ENCODE data around the gene PDE4A.
"Not testable (repeated sequence)": the region's sequence is repeated elsewhere in the genome, so short reads cannot be mapped to it uniquely, and the experiment has no call there.

The PDE4A gene

DNA sequence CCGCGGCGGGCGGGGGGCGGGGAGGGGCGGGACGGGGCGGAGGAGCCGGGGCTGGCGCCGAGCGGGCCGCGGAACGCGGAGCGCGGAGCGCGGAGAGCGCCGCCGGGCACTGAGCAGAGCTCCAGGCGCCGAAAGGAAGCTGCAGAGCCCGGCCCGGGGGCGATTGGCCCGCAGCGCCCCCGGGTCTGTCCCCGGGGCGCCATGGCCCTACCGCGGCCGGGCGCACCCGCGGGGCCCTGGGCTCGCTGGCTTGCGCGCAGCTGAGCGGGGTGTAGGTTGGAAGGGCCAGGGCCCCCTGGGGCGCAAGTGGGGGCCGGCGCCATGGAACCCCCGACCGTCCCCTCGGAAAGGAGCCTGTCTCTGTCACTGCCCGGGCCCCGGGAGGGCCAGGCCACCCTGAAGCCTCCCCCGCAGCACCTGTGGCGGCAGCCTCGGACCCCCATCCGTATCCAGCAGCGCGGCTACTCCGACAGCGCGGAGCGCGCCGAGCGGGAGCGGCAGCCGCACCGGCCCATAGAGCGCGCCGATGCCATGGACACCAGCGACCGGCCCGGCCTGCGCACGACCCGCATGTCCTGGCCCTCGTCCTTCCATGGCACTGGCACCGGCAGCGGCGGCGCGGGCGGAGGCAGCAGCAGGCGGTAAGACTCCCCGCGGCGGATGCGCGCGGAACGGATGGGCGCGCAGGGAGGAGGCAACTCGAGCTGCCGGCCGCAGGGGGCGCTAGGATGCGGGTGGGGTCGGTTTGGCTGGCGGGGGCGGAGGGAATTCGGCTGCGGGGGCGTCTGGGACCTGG is at the start of gene PDE4A:
Gene PDE4A (plus strand): TSS at position 95 of the 796 bp plus-strand sequence. CDS start 227 bp downstream, at position 322.
- peak; percentile 69 to 74 for DNase-seq

DNA sequence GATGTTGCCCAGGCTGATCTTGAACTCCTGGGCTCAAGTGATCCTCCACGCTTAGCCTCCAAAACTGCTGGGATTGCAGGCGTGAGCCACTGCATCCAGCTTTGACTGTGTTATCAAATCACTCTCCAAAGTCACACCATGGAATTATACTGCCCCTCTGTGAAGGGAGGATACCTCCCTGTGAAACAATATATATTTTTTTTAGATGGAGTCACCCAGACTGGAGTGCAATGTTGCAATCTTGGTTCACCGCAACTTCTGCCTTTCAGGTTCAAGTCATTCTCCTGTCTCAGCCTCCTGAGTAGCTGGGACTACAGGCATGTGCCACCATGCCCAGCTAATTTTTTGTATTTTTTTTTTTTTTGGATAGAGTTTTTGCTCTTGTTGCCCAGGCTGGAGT is 47.6 kb upstream of the PDE4A start:
- DNase-seq: no peak

DNA sequence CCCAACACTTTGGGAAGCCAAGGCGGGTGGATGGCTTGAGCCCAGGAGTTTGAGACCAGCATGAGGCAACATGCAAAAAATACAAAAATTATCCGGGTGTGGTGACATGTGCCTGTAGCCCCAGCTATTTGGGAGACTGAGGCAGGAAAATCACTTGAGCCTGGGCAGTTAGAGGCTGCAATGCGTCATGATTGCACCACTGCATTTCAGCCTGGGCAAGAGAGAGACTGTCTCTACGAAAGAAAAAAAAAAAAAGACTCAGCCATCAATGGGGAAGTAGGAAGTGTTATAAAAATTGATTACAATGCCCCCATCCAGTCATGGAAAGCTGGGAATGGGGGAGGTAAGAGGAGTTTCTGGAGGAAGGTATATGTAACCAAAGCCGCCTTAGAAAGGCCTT is 45.4 kb upstream of the PDE4A start:
- DNase-seq: no peak

DNA sequence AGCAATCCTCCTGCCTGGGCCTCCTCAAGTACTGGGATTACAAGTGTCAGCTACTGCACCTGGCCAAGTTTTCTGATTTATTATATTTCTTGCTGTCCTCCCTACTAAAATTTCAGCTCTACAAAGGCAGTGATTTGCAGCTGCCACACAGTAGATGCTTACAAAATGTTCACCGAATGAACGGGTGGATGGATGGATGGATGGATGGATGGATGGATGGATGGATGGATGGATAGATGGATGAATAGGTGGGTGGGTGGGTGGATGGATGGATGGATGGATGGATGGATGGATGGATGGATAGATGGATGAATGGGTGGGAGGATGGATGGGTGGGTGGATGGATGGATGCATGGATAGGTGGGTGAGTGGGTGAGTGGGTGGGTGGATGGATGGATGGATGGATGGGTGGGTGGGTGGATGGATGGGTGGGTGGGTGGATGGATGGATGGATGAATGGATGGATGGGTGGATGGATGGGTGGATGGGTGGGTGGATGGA is 43.1 kb upstream of the PDE4A start:
- not testable (repeated sequence) for DNase-seq

DNA sequence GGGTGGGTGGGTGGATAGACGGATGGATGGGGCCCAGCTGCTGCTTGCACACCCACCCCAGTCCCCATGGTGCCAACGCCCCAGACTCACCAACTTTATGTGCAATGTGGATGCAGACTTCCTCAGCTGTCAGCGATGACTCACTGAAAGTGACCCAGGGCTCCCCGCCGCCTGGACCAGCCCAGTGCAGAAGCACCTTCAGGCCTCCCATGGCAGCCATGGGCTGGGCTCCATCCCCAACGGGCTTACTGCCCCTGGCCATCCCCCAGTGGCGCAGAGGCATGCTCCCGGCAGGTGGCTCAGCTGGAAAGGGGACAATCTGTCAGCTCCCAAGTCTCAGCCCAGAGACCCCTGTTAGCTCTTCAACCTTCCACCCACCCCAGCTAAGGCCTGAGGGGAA is 42.2 kb upstream of the PDE4A start:
- DNase-seq: no peak

DNA sequence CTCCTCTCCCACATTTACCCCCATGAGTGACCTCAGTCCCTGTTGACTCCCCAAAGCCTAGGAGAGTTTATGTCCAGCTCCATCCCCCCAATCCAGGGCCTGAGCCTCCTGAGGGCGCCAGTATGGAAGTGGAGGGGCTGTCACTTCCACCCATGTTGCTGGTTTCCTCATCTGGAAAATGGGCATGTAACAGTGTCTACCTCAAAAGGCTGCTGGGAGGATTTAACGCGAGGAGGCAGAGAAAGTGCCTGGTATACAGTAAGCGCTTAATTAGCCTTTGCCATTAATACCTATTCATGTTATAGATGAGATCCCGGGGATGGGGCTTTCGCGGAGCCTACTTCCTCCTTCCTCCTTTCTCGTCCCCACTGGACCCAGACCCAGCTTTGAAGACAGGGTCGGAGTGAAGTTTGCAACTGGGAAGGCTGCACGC is 40.4 kb upstream of the PDE4A start:
- DNase-seq: no peak

DNA sequence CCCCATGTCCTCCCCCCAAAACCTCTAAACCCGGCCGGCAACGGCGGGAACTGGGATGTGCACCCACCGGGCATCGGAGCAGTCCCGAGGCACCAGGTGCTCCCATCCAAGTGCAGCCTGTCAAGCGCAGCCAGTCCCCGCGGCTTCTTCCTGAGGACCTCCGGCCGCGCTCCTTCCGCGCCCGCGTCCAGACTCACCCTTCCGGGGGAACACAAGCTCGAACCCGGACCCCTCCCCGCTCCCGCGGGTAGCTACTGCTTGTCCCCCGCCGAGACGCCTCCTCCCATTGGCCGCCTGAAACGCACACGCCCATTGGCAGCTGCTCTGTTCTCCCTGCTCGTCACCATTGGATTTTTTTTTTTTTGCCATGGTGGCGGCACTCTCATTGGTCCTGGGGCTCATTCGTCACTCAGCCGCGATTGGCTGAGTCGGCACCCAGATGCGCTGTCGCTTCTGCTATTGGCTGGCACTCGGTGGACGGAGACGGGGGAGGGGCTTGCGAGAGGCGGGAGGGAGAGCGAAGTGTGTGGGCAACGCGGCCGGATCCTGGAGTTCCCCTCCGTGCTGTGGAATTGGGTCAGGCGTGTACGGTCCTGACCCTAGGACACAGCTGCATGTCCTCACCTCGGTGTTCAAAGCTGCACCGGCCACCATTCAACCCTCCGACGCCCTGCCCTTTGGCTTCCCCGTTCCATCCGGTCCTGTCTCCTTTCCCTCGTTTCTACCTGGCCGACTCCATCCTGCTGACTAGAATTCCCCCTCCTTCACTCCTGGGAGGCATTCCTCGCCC is 39.8 kb upstream of the PDE4A start, which contains the start of gene TYK2:
Gene TYK2 (minus strand): TSS at position 260 of the 790 bp plus-strand sequence. CDS start 2,166 bp downstream, outside the sequence.
- peak; percentile 97 to 98 for DNase-seq

DNA sequence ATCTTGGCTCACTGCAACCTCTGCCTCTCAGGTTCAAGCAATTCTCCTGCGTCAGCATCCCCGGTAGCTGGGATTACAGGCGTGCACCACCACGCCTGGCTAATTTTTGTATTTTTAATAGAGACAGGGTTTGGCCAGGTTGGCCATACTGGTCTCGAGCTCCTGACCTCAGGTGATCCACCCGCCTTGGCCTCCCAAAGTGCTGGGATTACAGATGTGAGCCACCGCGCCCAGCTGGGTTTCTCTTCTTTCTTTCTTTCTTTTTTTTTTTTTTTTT is 37.2 kb upstream of the PDE4A start:
- not testable (repeated sequence) for DNase-seq

DNA sequence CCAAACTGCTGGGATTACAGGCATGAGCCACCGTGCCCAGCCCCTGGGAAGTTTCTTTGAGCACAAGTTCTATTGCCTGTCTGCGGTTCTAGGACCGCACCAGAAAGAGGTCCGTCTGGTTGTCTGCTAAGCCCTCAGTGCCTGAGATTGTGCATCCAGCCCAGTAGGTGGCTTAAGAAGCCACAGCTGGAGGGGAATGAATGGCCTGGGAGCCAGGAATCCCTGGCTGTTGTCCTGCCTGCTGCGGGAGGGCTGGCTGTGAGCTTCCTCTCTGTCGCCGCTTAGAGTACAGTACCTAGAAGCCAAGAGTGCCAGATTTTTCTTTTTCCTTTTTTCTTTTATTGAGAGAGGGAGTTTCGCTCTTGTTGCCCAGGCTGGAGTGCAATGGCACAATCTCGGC is 35.8 kb upstream of the PDE4A start:
- DNase-seq: no peak

DNA sequence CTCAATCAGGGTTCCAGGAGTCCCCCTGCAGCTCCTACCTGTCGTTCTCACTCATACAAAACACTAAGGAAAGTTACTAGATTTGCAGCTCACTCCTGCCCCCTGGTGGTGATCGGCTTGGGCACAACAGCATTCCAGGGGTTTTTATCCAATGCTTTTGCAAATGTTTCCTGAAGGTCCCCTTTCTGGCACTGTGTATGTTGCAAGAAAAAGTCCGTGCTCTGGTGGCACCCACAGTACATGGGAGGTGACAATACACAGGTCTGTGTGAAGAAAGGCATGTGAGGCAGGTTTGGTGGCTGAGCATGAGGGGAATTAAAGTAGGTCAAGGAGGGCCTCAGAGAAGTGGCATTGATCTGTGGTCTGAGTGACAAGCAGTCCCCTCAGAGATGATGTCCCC is 31.4 kb upstream of the PDE4A start:
- DNase-seq: peak; percentile 91 to 94

DNA sequence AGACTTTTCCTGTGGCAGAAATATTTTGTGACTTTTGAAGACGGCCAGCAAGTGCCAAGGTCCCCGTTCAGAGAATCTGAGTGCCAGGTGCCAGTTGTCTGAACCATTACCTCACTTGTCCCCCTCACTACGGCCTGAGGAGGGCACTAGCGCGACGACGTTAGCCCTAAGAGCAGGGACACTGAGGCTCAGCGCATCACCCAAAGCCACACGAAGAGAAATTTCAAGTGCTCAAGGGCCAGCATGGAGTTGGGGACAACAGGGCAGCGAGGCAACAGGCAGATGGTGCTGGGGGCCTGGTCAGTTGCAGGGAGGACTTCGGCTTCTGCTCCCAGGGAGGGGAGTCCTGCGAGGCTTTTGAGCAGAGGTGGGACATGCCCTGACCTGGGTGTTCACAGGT is 30.5 kb upstream of the PDE4A start:
- peak; percentile 31 to 44 for DNase-seq

DNA sequence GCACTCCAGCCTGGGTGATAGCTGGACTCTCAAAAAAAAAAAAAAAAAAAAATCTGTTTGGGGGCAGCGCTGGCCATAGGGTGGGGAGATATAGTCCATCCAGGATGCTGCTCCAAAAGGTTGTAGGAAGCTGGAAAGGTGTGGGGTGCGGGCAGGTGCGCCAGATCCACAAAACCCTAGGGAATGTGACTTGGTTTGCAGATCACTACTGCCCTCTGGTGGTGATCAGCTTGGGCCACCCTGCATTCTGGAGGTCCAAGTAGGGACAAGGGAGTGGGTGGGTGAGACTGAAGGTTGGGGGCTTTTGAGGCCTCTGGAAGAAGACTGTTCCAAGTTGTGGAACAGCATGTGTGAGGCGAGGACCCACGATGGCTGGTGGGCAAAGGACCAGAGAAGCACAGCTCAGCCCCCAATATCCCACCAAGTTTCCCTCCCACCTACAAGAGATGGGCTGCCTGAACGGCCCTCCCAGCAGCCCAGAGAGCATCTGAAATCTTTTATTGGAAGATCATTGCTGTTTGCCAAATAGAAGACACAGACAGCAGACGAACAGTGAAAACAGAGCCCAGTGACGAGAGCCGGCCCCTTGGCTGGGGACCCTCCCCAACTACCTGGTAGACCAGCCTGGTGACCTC is 29.6 kb upstream of the PDE4A start:
- peak; percentile 75 to 79 for DNase-seq

DNA sequence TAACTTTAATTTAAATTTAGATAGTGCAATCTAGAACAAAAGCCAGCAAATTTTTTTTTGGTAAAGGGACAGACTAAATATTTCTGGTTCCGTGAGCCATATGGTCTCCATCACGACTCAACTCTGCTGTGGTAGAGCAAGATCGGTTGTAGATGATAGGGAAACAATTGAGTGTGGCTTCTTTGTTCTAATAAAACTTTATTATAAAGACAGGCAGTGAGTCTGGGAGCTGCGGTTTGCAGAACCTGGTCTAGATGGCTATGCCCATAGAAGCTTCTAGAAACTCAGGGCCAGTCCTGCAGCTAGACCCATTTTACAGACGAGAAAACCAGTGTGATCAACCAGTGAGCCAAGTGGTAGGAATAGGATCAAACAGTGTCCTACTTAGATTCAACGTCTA is 28.2 kb upstream of the PDE4A start:
- no peak for DNase-seq

DNA sequence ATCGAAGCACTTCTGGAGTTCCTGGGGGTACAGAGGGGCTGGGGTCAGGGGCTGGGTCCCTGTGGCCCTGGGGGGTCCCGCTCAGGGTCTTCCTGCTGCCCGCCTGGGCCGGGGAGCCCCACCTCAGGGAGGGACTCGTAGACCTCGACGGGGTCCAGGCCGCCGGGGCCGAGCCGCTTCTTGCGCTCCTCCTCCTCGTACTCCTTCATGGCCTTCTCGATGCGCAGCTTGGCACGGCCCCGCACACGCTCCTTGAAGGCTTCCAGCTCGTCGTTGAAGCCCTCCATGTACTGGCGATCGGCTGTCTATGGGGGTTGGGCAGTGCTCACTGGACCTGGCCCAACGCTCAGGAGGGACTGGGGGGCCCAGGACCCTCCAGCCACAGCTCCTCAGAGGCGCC is 27.2 kb upstream of the PDE4A start:
- no peak for DNase-seq

DNA sequence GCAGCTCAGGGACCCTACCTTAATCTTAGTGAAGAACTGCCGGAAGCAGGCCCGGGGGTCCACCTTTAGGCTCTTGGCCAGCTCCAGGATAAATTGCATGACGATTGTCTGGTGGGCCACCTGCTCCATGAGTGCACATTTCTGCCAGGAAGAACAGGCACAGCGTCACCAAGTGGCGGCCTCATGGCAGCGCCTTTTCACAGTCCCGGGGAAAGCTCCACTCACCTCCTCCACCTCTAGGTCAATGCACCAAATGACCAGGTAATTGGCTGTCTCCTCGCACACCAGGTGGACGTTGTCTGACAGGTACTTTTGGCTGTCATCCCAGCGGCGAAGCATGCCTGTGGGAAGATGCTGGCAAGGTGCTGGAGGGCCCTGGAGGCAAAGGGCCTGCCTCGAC is 25.3 kb upstream of the PDE4A start:
- no peak for DNase-seq

DNA sequence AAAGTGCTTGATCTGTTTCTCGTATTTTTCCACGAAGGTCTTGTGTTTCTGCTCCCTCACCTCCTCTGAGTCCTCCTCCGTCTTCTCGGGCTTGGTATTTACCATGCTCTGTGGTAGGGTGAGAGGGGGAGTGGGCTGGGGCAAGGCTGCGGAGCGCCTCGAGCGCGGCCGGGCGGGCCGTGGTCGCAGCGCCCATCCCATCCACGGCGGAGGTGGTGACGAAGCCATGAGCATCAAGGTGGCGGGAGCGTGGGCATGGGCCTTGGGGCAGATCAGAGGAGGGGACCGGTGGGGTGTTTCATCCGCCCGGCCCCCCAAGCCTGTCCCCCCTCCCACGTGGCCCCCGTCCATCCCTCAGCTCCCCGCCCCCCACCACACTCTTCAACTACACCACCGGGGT is 24.9 kb upstream of the PDE4A start:
- no peak for DNase-seq

DNA sequence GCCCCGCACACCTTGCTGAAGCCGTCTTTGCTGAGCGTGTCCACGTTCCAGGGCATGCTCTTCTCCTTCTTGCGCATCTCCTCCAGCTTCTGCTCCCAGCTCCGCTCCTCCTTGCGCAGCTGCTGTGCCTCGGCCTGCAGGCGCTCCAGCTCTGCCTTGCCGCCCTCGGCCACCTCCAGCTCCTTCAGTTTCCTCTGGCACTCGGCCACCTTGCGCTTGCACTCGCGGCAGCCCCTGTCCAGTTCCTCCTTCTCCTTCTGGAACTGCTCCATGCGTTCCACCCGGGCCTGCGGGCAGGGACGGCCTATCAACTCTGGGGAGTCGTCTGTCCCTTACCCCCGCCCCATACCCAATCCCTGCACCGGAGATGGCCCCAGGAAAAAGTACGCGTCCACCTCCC is 24.4 kb upstream of the PDE4A start:
- DNase-seq: no peak

DNA sequence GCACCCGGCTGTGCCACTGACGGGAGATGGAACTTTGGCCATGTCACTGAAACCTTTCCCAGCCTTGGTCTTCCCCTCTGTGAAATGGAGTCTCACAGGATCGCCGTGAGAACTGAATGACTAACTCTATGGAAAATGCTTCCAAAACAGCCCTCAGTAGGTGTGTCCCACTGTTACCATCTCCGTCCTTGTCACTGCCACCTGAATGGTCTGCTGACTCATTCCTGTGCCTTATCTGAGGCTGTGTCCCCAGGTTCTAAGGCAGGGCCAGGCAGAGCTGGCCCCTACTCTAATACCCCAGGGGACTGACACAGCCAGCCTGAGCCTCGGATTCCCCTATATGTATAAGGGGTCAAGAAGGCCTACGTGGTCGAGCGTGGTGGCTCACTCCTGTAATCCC is 21.5 kb upstream of the PDE4A start:
- no peak for DNase-seq

DNA sequence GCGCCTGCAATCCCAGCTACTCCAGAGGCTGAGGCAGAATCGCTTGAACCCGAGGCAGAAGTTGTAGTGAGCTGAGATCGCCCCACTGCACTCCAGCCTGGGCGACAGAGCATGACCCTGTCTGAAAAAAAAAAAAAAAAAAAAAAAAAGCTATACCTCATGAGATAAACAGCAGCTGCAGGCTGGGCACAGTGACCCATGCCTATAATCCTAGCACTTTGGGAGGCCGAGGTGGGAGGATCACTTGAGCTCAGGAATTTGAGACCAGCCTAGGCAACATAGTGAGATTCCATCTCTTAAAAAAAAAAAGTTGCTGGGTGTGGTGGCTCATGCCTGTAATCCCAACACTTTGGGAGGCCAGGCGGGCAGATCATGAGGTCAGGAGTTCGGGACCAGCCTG is 21.0 kb upstream of the PDE4A start:
- not testable (repeated sequence) for DNase-seq

DNA sequence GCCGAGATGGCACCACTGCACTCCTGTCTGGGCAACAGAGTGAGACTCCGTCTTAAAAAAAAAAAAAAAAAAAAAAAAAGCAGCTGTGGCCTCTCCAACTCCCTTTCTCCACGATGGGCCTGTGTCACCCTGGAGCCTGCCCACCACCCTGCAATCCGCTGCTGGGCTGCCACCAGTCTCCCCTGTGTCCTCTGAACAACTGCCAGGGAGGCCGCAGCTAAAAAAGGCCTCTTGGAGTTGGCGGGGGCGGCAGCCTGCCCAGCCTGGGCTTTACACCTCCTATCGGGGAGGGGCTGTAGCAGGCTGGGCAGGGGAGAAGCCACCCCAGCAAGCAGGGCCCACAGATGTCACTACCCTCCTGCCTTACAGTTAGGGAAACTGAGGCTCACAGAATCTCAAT is 20.5 kb upstream of the PDE4A start:
- no peak for DNase-seq

DNA sequence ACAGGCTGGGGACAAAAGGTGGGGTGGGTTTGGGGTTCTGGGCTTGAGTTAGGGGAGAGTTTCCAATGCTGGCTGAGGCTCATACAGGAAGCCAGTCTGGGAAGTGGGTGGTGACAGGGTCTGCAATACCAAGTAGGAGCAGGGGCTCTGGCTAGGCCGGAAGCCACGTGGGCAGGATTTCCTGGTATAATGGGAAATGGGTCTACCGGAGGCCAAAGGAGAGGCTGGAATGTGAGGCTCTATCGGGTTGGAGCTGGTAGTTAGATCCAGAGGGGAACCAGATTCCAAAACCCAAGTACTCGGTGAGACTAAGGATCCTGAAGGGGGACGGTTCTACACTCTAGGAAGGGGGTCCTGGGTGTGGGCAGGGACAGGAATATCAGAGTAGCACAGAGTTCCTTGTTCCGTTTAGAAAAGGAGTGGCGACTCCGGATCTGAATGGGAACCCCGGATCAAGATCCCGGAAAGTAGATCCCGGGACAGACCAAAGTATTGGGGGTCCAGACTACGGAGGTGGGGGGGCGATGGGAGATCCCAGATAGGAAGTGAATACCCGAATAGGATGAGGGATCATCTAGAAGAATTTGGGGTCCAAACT is 17.8 kb upstream of the PDE4A start:
- DNase-seq: no peak

DNA sequence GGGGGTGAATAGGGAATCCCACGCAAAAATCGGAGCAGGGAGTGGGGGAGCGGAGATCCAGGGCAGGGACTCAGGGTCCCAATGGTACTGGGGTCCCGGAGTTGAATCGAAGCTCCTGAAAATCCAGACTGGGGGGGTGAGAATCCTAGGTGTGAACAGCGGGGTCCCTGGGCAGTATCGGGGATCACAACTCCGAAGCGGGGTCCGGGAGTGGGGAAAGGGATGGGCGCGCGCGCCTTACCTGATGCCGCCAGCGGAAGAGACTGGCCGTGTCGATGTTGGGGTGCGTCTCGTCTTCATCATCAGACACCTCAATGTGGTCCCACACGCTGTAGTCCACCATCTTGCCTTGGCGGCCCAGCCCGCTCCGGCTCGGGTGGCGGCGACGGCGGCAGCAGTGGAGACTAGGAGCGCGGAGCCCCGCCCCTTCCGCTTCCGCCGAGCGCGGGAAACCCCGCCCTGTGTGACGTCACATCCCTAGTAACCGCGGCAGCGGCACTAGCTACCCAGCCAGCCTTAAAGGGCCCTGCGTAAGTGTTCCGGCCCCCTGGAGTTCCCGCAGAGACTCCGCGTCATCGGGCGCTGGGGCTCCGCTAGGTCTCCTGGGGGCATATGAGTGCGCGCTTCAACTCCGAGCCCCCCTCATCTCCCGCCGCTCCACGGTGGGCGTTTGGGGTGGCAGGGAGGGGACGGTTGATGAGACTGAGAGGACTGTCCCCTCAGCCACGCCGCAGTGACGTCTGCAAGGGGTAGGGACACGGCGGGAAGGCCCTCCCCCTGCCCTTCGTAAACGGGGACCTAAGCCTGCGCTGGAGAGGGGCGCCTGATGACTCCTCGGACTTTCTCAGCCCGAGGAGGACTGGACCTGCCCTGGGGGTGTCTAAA is 17.0 kb upstream of the PDE4A start, which contains the start of gene CDC37:
Gene CDC37 (minus strand): TSS at position 406 of the 885 bp plus-strand sequence. CDS start 63 bp downstream, at position 343.
- DNase-seq: peak; percentile 98 to 99

All from activated CD4-positive, alpha-beta T cell treated with anti-CD3 and anti-CD28 coated beads, Interleukin-2, amount 50 U/mL, for 48 hours (primary cell).